Mesenchymal stem cell (in vitro differentiated cells and primary cell): ENCODE results near the gene CFLAR.

Experiments used
- DNase-seq: peaks from one replicate; pipeline ENCODE4 v3.0.0-alpha.2; 2013
- H2AFZ ChIP-seq: one replicate; pipeline ENCODE4 v1.6.1; 2013; ENCODE audit warnings: low read depth, mild to moderate bottlenecking, control low read depth, inconsistent platforms, low read length, moderate library complexity
- H2AK5ac ChIP-seq: 2 replicates; pipeline ENCODE4 v1.6.1; 2013; ENCODE audit warnings: low read length, moderate library complexity, mild to moderate bottlenecking, inconsistent platforms; ENCODE audit not compliant: severe bottlenecking
- H2BK120ac ChIP-seq: one replicate; pipeline ENCODE4 v1.6.1; 2013; ENCODE audit warnings: low read depth, mild to moderate bottlenecking, inconsistent platforms, low read length, moderate library complexity
- H2BK12ac ChIP-seq, 2 experiments: one replicate each; pipeline ENCODE4 v1.6.1; 2013; ENCODE audit warnings: inconsistent platforms in 2 of 2, low read length in 2 of 2, mild to moderate bottlenecking in 2 of 2, moderate library complexity in 2 of 2, control low read depth in 1 of 2
- H2BK15ac ChIP-seq: one replicate; pipeline ENCODE4 v1.6.1; 2013; ENCODE audit warnings: mild to moderate bottlenecking, low read depth, inconsistent platforms; ENCODE audit not compliant: poor library complexity, severe bottlenecking
- H2BK5ac ChIP-seq: 2 replicates; pipeline ENCODE4 v1.6.1; 2013; ENCODE audit warnings: low read depth, mild to moderate bottlenecking, low read length, control low read depth, inconsistent platforms; ENCODE audit not compliant: poor library complexity, severe bottlenecking
- H3K14ac ChIP-seq, 2 experiments: one replicate each; pipeline ENCODE4 v1.6.1; 2013; ENCODE audit warnings: inconsistent platforms in 2 of 2, low read length in 2 of 2, control low read depth in 1 of 2, mild to moderate bottlenecking in 1 of 2, moderate library complexity in 1 of 2
- H3K18ac ChIP-seq, 2 experiments: one replicate each; pipeline ENCODE4 v1.6.1; 2013; ENCODE audit warnings: inconsistent platforms in 2 of 2, low read length in 2 of 2, control low read depth in 1 of 2, low read depth in 1 of 2, mild to moderate bottlenecking in 1 of 2
- H3K23ac ChIP-seq, 2 experiments: one replicate each; pipeline ENCODE4 v1.6.1; 2013; ENCODE audit warnings: inconsistent platforms in 2 of 2, low read length in 2 of 2, mild to moderate bottlenecking in 2 of 2, moderate library complexity in 2 of 2, control low read depth in 1 of 2
- H3K27ac ChIP-seq: 2 replicates; pipeline ENCODE4 v1.5.1; 2013; ENCODE audit warnings: mild to moderate bottlenecking, moderate library complexity, low read length, control low read depth, inconsistent platforms; ENCODE audit not compliant: poor library complexity, severe bottlenecking
- H3K27me3 ChIP-seq, 2 experiments: 2 replicates each; pipeline versions ENCODE4 v1.6.1 to v1.7.0; 2013; ENCODE audit warnings: low read length in 2 of 2, mild to moderate bottlenecking in 2 of 2, moderate library complexity in 2 of 2, control low read depth in 1 of 2, inconsistent platforms in 1 of 2; ENCODE audit not compliant: control insufficient read depth in 1 of 2, insufficient read depth in 1 of 2
- H3K36me3 ChIP-seq, 2 experiments: 2 replicates each; pipeline versions ENCODE4 v1.6.1 to v1.7.0; 2013; ENCODE audit warnings: low read length in 2 of 2, control low read depth in 1 of 2, inconsistent platforms in 1 of 2, low read depth in 1 of 2, mild to moderate bottlenecking in 1 of 2; ENCODE audit not compliant: insufficient read depth in 2 of 2, control insufficient read depth in 1 of 2
- H3K4ac ChIP-seq, 2 experiments: one replicate each; pipeline ENCODE4 v1.6.1; 2013; ENCODE audit warnings: inconsistent platforms in 2 of 2, low read length in 2 of 2, mild to moderate bottlenecking in 2 of 2, moderate library complexity in 2 of 2, control low read depth in 1 of 2, low read depth in 1 of 2
- H3K4me1 ChIP-seq: 2 replicates; pipeline ENCODE4 v1.6.1; 2013; ENCODE audit warnings: low read depth, low read length, control low read depth; ENCODE audit not compliant: control insufficient read depth, insufficient read depth
- H3K4me2 ChIP-seq: 2 replicates; pipeline ENCODE4 v1.6.1; 2013; ENCODE audit warnings: low read length, mild to moderate bottlenecking, inconsistent platforms; ENCODE audit not compliant: poor library complexity, severe bottlenecking
- H3K4me3 ChIP-seq, 2 experiments: 2 replicates each; pipeline versions ENCODE4 v1.5.1 to v1.7.0; 2013; ENCODE audit warnings: low read length in 2 of 2, mild to moderate bottlenecking in 2 of 2, control low read depth in 1 of 2, low read depth in 1 of 2; ENCODE audit not compliant: insufficient read depth in 1 of 2
- H3K79me1 ChIP-seq: replicated peaks from 2 replicates; pipeline ENCODE4 v1.6.1; 2013; ENCODE audit warnings: mild to moderate bottlenecking, control low read depth, low read length, inconsistent platforms; ENCODE audit not compliant: poor library complexity, severe bottlenecking
- H3K9ac ChIP-seq: 2 replicates; pipeline ENCODE4 v1.7.0; 2013; ENCODE audit warnings: mild to moderate bottlenecking, low read length, moderate library complexity
- H3K9me3 ChIP-seq: 2 replicates; pipeline ENCODE4 v1.7.0; 2013; ENCODE audit warnings: mild to moderate bottlenecking, low read length; ENCODE audit not compliant: control insufficient read depth
- H4K8ac ChIP-seq: one replicate; pipeline ENCODE4 v1.6.1; 2013; ENCODE audit warnings: inconsistent platforms, mild to moderate bottlenecking, low read length, moderate library complexity
- H4K91ac ChIP-seq: one replicate; pipeline ENCODE4 v1.6.1; 2013; ENCODE audit warnings: mild to moderate bottlenecking, low read length, inconsistent platforms
- WGBS: methylation state at CpG from one replicate; pipeline ENCODE4 v1.1.7; 2013; ENCODE audit warnings: mixed read lengths; 5-methylcytosine and 5-hydroxymethylcytosine counted together

The CFLAR gene

GRCh38 chr2:201111096-201111495 lies 4.9 kb upstream of the CFLAR start:
- Histone ChIP-seq H3K4ac (no peak overlapping the region), H3K36me3 (no peaks in the 10 kb centered on the region), H3K4me2 (no peak overlapping the region), H2AFZ (no peak overlapping the region), H2BK12ac (no peak overlapping the region), H2BK120ac (no peak overlapping the region), H3K4me1 (peaks cover 9% of the 10 kb centered on the region), H3K9ac (no peak overlapping the region), H2AK5ac (no peak overlapping the region), H2BK15ac (no peak overlapping the region), H3K27ac (no peak overlapping the region), H3K23ac (no peak overlapping the region), H3K4me3 (no peak overlapping the region), H3K79me1 (peaks cover 5% of the 10 kb centered on the region), H3K9me3 (no peaks in the 10 kb centered on the region), H4K8ac (no peak overlapping the region), H3K27me3 (no peaks in the 10 kb centered on the region), H4K91ac (no peak overlapping the region), H3K18ac (no peak overlapping the region), H2BK5ac (no peak overlapping the region), H3K14ac (no peak overlapping the region)
- no peak for DNase-seq
- 96% methylated on average over 3 of the region's 3 CpGs for WGBS

DNA sequence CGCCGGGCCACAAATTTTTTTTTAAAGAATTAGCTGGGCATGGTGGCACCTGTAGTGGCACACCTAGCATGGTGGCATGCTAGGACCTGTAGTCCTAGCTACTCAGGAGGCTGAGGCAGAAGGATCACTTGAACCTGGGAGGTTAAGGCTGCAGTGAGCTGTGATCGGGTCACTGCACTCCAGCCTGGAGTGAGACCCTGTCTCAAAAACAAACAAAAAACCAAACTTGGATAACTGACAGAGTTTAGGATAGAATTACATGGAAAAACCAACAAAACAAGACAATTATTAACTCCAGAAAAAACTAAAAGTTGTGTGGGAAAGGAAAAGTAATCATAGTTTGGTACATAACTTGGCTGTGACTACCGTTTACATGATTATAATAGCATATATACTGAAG lies 1.6 kb upstream of the CFLAR start:
- Histone ChIP-seq H3K14ac (no peak overlapping the region), H2BK120ac (no peak overlapping the region), H2AK5ac (no peak overlapping the region), H3K9me3 (no peaks in the 10 kb centered on the region), H3K23ac (no peak overlapping the region), H2BK15ac (no peak overlapping the region), H3K27me3 (no peaks in the 10 kb centered on the region), H4K8ac (no peak overlapping the region), H3K27ac (no peak overlapping the region), H3K9ac (peak overlapping the region; percentile 100), H3K4ac (no peak overlapping the region), H2BK5ac (no peak overlapping the region), H2AFZ (no peak overlapping the region), H3K18ac (no peak overlapping the region), H3K4me1 (peaks cover 12% of the 10 kb centered on the region), H3K4me3 (peak overlapping the region in 1 of 2 experiments; percentile 97), H4K91ac (no peak overlapping the region), H3K4me2 (no peak overlapping the region), H2BK12ac (no peak overlapping the region), H3K79me1 (peaks cover 5% of the 10 kb centered on the region), H3K36me3 (no peaks in the 10 kb centered on the region)
- DNase-seq = no peak
- WGBS = 97% methylated on average over 3 of the region's 4 CpGs

- H3K9me3 ChIP-seq = no peaks in the 10 kb centered on the region
These were observed 1.1 kb upstream of the CFLAR start for GRCh38 chr2:201114846-201115245.

GRCh38 chr2:201116959-201117734 lies 1.2 kb downstream of the CFLAR start:
- H3K18ac ChIP-seq = peak overlapping the region; percentile 41 to 98
- peak overlapping the region; percentile 98 for H4K8ac ChIP-seq
- peak overlapping the region; percentile 16 for H2AFZ ChIP-seq
- peaks cover 12% of the 10 kb centered on the region for H3K4me1 ChIP-seq
- WGBS = 45% methylated on average over 22 of the region's 22 CpGs
- peak overlapping the region; percentile 48 for H2AK5ac ChIP-seq
- H3K9me3 ChIP-seq = no peaks in the 10 kb centered on the region
- no peaks in the 10 kb centered on the region for H3K36me3 ChIP-seq
- H3K23ac ChIP-seq = peak overlapping the region in 1 of 2 experiments; percentile 45
- H3K9ac ChIP-seq = peak overlapping the region; percentile 100
- no peaks in the 10 kb centered on the region for H3K27me3 ChIP-seq
- H3K14ac ChIP-seq = no peak overlapping the region
- peak overlapping the region; percentile 71 for H2BK15ac ChIP-seq
- H2BK12ac ChIP-seq = no peak overlapping the region
- H3K27ac ChIP-seq = peak overlapping the region; percentile 98
- peak overlapping the region; percentile 84 for H3K4me2 ChIP-seq
- DNase-seq = peak; percentile 95
- H4K91ac ChIP-seq = no peak overlapping the region
- peak overlapping the region; percentile 98 for H2BK120ac ChIP-seq
- H3K79me1 ChIP-seq = peaks cover 5% of the 10 kb centered on the region
- H3K4ac ChIP-seq = peak overlapping the region; percentile 42 to 96
- peak overlapping the region; percentile 85 to 97 for H3K4me3 ChIP-seq
- H2BK5ac ChIP-seq = peak overlapping the region; percentile 97

More at GRCh38 chr2:201114846-201115245, 1.1 kb upstream of the CFLAR start:
- Histone ChIP-seq H2BK15ac (no peak overlapping the region), H3K9ac (peak overlapping the region; percentile 100), H3K4ac (no peak overlapping the region), H3K23ac (no peak overlapping the region), H4K91ac (no peak overlapping the region), H4K8ac (no peak overlapping the region), H2AFZ (no peak overlapping the region), H3K4me2 (peak overlapping the region; percentile 5), H3K79me1 (peaks cover 5% of the 10 kb centered on the region), H2BK5ac (no peak overlapping the region), H3K18ac (no peak overlapping the region), H3K27ac (peak overlapping the region; percentile 13), H2BK12ac (no peak overlapping the region), H3K27me3 (no peaks in the 10 kb centered on the region), H3K14ac (no peak overlapping the region), H2BK120ac (no peak overlapping the region), H3K4me1 (peaks cover 12% of the 10 kb centered on the region), H3K4me3 (peak overlapping the region in 1 of 2 experiments; percentile 97), H3K36me3 (no peaks in the 10 kb centered on the region), H2AK5ac (peak overlapping the region; percentile 1)
- no peak for DNase-seq
